GM23338 (cell line): ENCODE measurements around the gene HSPA12B. TPM values are rescaled to one million over a fixed set of nuclear protein-coding genes. Genes with fewer than 3 reads are reported as not detected.
A peak's percentile ranks its signal among the peaks of the same experiment; 100 is the strongest.

ENCODE experiments used
- ATAC-seq: fragments of 200-7000 bp; cut with Tn5 transposase; 3 replicates; pipeline ENCODE4 v1.9.1; 2020
- DNase-seq: peaks from one replicate; pipeline ENCODE4 v3.0.0-alpha.2; 2015; ENCODE audit warnings: low spot score
- H2AFZ ChIP-seq: fragments of 200-600 bp; sonication (generic); 2 replicates; pipeline ENCODE4 v1.8.0; 2016; ENCODE audit warnings: antibody characterized with exemption, mild to moderate bottlenecking, moderate library complexity
- H3F3A ChIP-seq: fragments of 200-600 bp; sonication (generic); replicated peaks from 2 replicates; pipeline ENCODE4 v1.8.0; 2017; ENCODE audit warnings: antibody characterized with exemption, mixed run types, low read depth
- H3K27ac ChIP-seq: fragments of 200-600 bp; sonication (generic); 2 replicates; pipeline ENCODE4 v1.6.1; 2016; ENCODE audit warnings: low read depth
- H3K27me3 ChIP-seq: fragments of 200-600 bp; sonication (generic); 2 replicates; pipeline ENCODE4 v1.8.0; 2016; ENCODE audit warnings: mild to moderate bottlenecking, mixed run types, moderate library complexity; ENCODE audit not compliant: insufficient read depth
- H3K36me3 ChIP-seq: fragments of 200-600 bp; sonication (generic); 2 replicates; pipeline ENCODE4 v1.8.0; 2016; ENCODE audit warnings: mild to moderate bottlenecking; ENCODE audit not compliant: insufficient read depth
- H3K4me1 ChIP-seq: fragments of 200-600 bp; sonication (generic); 2 replicates; pipeline ENCODE4 v1.8.0; 2016; ENCODE audit warnings: mild to moderate bottlenecking, moderate library complexity; ENCODE audit not compliant: insufficient read depth
- H3K4me2 ChIP-seq: fragments of 200-600 bp; sonication (generic); 2 replicates; pipeline ENCODE4 v1.7.1; 2017; ENCODE audit warnings: mixed run types
- H3K4me3 ChIP-seq: fragments of 200-600 bp; sonication (generic); 2 replicates; pipeline ENCODE4 v1.6.1; 2016; ENCODE audit warnings: mixed run types
- H3K79me2 ChIP-seq: fragments of 200-600 bp; sonication (generic); replicated peaks from 2 replicates; pipeline ENCODE4 v1.8.0; 2017; ENCODE audit warnings: mild to moderate bottlenecking; ENCODE audit not compliant: insufficient read depth
- H3K9me2 ChIP-seq: fragments of 200-600 bp; sonication (generic); 2 replicates; pipeline ENCODE4 v1.8.0; 2017; ENCODE audit not compliant: insufficient read depth
- H4K20me1 ChIP-seq: fragments of 200-600 bp; sonication (generic); replicated peaks from 2 replicates; pipeline ENCODE4 v1.8.0; 2017; ENCODE audit warnings: mild to moderate bottlenecking; ENCODE audit not compliant: insufficient read depth
- H3K27ac Mint-ChIP-seq: 2 replicates; pipeline ENCODE4 v1.8.0; 2020; ENCODE audit warnings: inconsistent platforms, mild to moderate bottlenecking, moderate library complexity, mixed read lengths
- H3K27me3 Mint-ChIP-seq: 3 replicates; pipeline ENCODE4 v1.8.0; 2022; ENCODE audit warnings: low read depth, mild to moderate bottlenecking, moderate library complexity, mixed read lengths, inconsistent platforms; ENCODE audit not compliant: insufficient read depth, poor library complexity
- H3K36me3 Mint-ChIP-seq: 3 replicates; pipeline ENCODE4 v1.8.0; 2021; ENCODE audit warnings: low read depth, mild to moderate bottlenecking, inconsistent platforms, moderate library complexity, mixed read lengths
- H3K4me1 Mint-ChIP-seq: 3 replicates; pipeline ENCODE4 v1.8.0; 2020; ENCODE audit warnings: mild to moderate bottlenecking, inconsistent platforms, mixed read lengths
- H3K4me3 Mint-ChIP-seq: 3 replicates; pipeline ENCODE4 v1.8.0; 2021; ENCODE audit warnings: moderate library complexity, mild to moderate bottlenecking, inconsistent platforms, mixed read lengths
- H3K9me3 Mint-ChIP-seq: 3 replicates; pipeline ENCODE4 v1.8.0; 2020; ENCODE audit warnings: moderate library complexity, mild to moderate bottlenecking, inconsistent platforms, mixed read lengths
- CREB1 ChIP-seq: fragments of 250-450 bp; sonication (Bioruptor Pico); IDR thresholded peaks from 2 replicates; pipeline ENCODE4 v1.5.0; 2020; ENCODE audit warnings: low read depth, mild to moderate bottlenecking, moderate library complexity
- ETS1 ChIP-seq: IDR thresholded peaks from 2 replicates; pipeline ENCODE4 v1.6.1; 2016; ENCODE audit warnings: antibody characterized with exemption
- EZH2 ChIP-seq: fragments of 200-600 bp; sonication (generic); IDR thresholded peaks from one replicate; pipeline ENCODE4 v1.8.0; 2017; ENCODE audit warnings: antibody characterized with exemption, mild to moderate bottlenecking, low read depth; ENCODE audit not compliant: unreplicated experiment
- EZH2phosphoT487 ChIP-seq: fragments of 200-600 bp; sonication (generic); IDR thresholded peaks from one replicate; pipeline ENCODE4 v1.8.1; 2018; ENCODE audit warnings: antibody characterized with exemption; ENCODE audit not compliant: unreplicated experiment
- JUNB ChIP-seq: IDR thresholded peaks from one replicate; pipeline ENCODE4 v1.6.1; 2016; ENCODE audit warnings: antibody characterized with exemption; ENCODE audit not compliant: unreplicated experiment
- NANOG ChIP-seq: IDR thresholded peaks from 2 replicates; pipeline ENCODE4 v1.6.1; 2016; ENCODE audit warnings: antibody characterized with exemption, borderline replicate concordance
- POLR2AphosphoS5 ChIP-seq: IDR thresholded peaks from 2 replicates; pipeline ENCODE4 v1.6.1; 2016; ENCODE audit warnings: antibody characterized with exemption, low read depth
- REST ChIP-seq: IDR thresholded peaks from one replicate; pipeline ENCODE4 v1.6.1; 2018; ENCODE audit warnings: antibody characterized with exemption; ENCODE audit not compliant: unreplicated experiment
- STAT1 ChIP-seq: IDR thresholded peaks from one replicate; pipeline ENCODE4 v1.6.1; 2016; ENCODE audit warnings: antibody characterized with exemption; ENCODE audit not compliant: unreplicated experiment
- ZNF114 ChIP-seq: fragments of 250-450 bp; sonication (Bioruptor Pico); IDR thresholded peaks from 2 replicates; pipeline ENCODE4 v1.5.0; 2020; ENCODE audit warnings: mild to moderate bottlenecking, moderate library complexity
- ZNF331 ChIP-seq: fragments of 250-450 bp; sonication (Bioruptor Pico); IDR thresholded peaks from 2 replicates; pipeline ENCODE4 v1.5.0; 2020; ENCODE audit warnings: low read depth, mild to moderate bottlenecking, moderate library complexity
- ZNF462 ChIP-seq: fragments of 250-450 bp; sonication (Bioruptor Pico); IDR thresholded peaks from 2 replicates; pipeline ENCODE4 v1.5.0; 2020; ENCODE audit warnings: mild to moderate bottlenecking, moderate library complexity
- polyA plus RNA-seq: library from polyadenylated mRNA; unstranded; fragments of >200 nt; fragmentation: Nextera tagmentation; extraction: Ambion mirVana; gene quantifications from 2 replicates; pipeline ENCODE4 v1.2.1, GENCODE V29; 2016
- total RNA-seq: library from RNA; depleted of rRNA; stranded (reverse); fragments of >200 nt; shearing (Covaris generic); gene quantifications from 2 replicates; pipeline ENCODE4 v1.2.3, GENCODE V29; 2014
- TF ChIP-seq, protein P1 (sequence below), 2 experiments: fragments of 200-600 bp in 1 of 2; sonication (generic) in 1 of 2; conservative IDR thresholded peaks; 2 replicates each; pipeline versions ENCODE4 v1.5.1 to v1.6.1; 2016 to 2017; ENCODE audit warnings: antibody characterized with exemption in 2 of 2, low read depth in 2 of 2, mild to moderate bottlenecking in 2 of 2, moderate library complexity in 1 of 2

Gene HSPA12B
- total and polyA plus RNA-seq, 2 experiments from 2014 or later: 2.8 to 6.5 TPM

GRCh38 chr20:3749689-3750531 lies 17.4 kb downstream of the HSPA12B start:
- no peaks in the 10 kb centered on the region for H3K79me2 ChIP-seq
- TF ChIP-seq STAT1: no peak
- no peak for TF ChIP-seq EZH2
- TF ChIP-seq ETS1: no peak
- TF ChIP-seq EZH2phosphoT487: no peak
- no peak for TF ChIP-seq REST
- TF ChIP-seq ZNF331 (CRISPR knock-in tag): no peak
- no peak for TF ChIP-seq ZNF114 (CRISPR knock-in tag)
- TF ChIP-seq CREB1 (CRISPR knock-in tag): peak; percentile 50; the same call in 1 of the 2 replicates
- no peak for TF ChIP-seq JUNB
- TF ChIP-seq NANOG: no peak
- TF ChIP-seq POLR2AphosphoS5: peak; percentile 36; the same call in 1 of the 2 replicates
- TF ChIP-seq, protein P1, sequence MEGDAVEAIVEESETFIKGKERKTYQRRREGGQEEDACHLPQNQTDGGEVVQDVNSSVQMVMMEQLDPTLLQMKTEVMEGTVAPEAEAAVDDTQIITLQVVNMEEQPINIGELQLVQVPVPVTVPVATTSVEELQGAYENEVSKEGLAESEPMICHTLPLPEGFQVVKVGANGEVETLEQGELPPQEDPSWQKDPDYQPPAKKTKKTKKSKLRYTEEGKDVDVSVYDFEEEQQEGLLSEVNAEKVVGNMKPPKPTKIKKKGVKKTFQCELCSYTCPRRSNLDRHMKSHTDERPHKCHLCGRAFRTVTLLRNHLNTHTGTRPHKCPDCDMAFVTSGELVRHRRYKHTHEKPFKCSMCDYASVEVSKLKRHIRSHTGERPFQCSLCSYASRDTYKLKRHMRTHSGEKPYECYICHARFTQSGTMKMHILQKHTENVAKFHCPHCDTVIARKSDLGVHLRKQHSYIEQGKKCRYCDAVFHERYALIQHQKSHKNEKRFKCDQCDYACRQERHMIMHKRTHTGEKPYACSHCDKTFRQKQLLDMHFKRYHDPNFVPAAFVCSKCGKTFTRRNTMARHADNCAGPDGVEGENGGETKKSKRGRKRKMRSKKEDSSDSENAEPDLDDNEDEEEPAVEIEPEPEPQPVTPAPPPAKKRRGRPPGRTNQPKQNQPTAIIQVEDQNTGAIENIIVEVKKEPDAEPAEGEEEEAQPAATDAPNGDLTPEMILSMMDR (conservative IDR thresholded peaks at IDR 0.05; ENCODE audit: low read depth in 2 of 2): peak; percentile 79 to 89
- TF ChIP-seq ZNF462 (CRISPR knock-in tag): no peak
- H4K20me1 ChIP-seq: peaks cover 11% of the 10 kb centered on the region; the same call in 1 of the 2 replicates
- peaks cover 17% of the 10 kb centered on the region; the same call in 1 of the 2 replicates for H3K4me1 ChIP-seq
- H3K36me3 ChIP-seq: no peaks in the 10 kb centered on the region
- Mint-ChIP-seq H3K4me1 (peaks cover 21% of the 10 kb centered on the region), H3K27ac (no peak overlapping the region), H3K27me3 (peaks cover 31% of the 10 kb centered on the region), H3K4me3 (peak overlapping the region; percentile 64), H3K9me3 (peaks cover 4% of the 10 kb centered on the region; the same call in 1 of the 3 replicates), H3K36me3 (no peaks in the 10 kb centered on the region; the same call in 2 of the 3 replicates)
- H3K4me3 ChIP-seq: peak overlapping the region; percentile 73
- H3K9me2 ChIP-seq: no peaks in the 10 kb centered on the region
- peaks cover 14% of the 10 kb centered on the region for H3F3A ChIP-seq
- H3K4me2 ChIP-seq: peak overlapping the region; percentile 93
- DNase-seq: peak; percentile 87
- H2AFZ ChIP-seq: peak overlapping the region; percentile 76; the same call in 1 of the 2 replicates
- H3K27me3 ChIP-seq: peaks cover 28% of the 10 kb centered on the region
- no peak overlapping the region for H3K27ac ChIP-seq
- peak; percentile 39 for ATAC-seq
